Endometrial microvascular endothelial cells (primary cell): ENCODE results near the gene YPEL1. TPM values are rescaled to one million over a fixed set of nuclear protein-coding genes. Genes with fewer than 3 reads are reported as not detected.

ENCODE experiments used
- in situ Hi-C: cut with HindIII; loops from 2 replicates; pipeline ENCODE4 v1.10.0; 2017; ENCODE audit warnings: low sequenced_read_pairs, low pct_unique_long_range_greater_than_20kb; ENCODE audit errors: inconsistent ontology term
- total RNA-seq: library from RNA; depleted of rRNA; stranded (reverse); fragments of >200 nt; gene quantifications from one replicate; pipeline ENCODE4 v1.2.3, GENCODE V29; 2015; ENCODE audit errors: inconsistent ontology term

Gene YPEL1
- total RNA-seq, 1 donor from 2014 or later, result 0.93 TPM

GRCh38 chr22:21707677-21708076, 27.9 kb downstream of the YPEL1 start:
- in situ Hi-C loops, result loop anchor here (25.0 kb wide), 1 partner anchor 230 kb away; no protein-coding TSS in a partner anchor

GRCh38 chr22:21703684-21704316, 31.8 kb downstream of the YPEL1 start:
- in situ Hi-C loops, result loop anchor here (25.0 kb wide), 1 partner anchor 234 kb away; no protein-coding TSS in a partner anchor

- in situ Hi-C loops, result loop anchor here (25.0 kb wide), 1 partner anchor 234 kb away; no protein-coding TSS in a partner anchor
Observed at GRCh38 chr22:21702700-21703683, 32.6 kb downstream of the YPEL1 start.

GRCh38 chr22:21702094-21702493, 33.5 kb downstream of the YPEL1 start:
- in situ Hi-C loops, result loop anchor here (25.0 kb wide), 1 partner anchor 235 kb away; no protein-coding TSS in a partner anchor

GRCh38 chr22:21701384-21701971, 34.1 kb downstream of the YPEL1 start:
- in situ Hi-C loops, result loop anchor here (25.0 kb wide), 1 partner anchor 236 kb away; no protein-coding TSS in a partner anchor

GRCh38 chr22:21700822-21701221, 34.8 kb downstream of the YPEL1 start:
- in situ Hi-C loops, result loop anchor here (25.0 kb wide), 1 partner anchor 236 kb away; no protein-coding TSS in a partner anchor

GRCh38 chr22:21699643-21700042, 36.0 kb downstream of the YPEL1 start:
- in situ Hi-C loops, result loop anchor here (25.0 kb wide), 1 partner anchor 238 kb away; no protein-coding TSS in a partner anchor

- in situ Hi-C loops, result no loop called here
Observed at GRCh38 chr22:21698430-21699329, 36.9 kb downstream of the YPEL1 start.

- in situ Hi-C loops, result no loop called here
Observed at GRCh38 chr22:21697880-21698279, 37.7 kb downstream of the YPEL1 start.

GRCh38 chr22:21697021-21697771, 38.4 kb downstream of the YPEL1 start:
- in situ Hi-C loops, result no loop called here

GRCh38 chr22:21696115-21696514, 39.5 kb downstream of the YPEL1 start:
- in situ Hi-C loops, result no loop called here

- in situ Hi-C loops, result no loop called here
Observed at GRCh38 chr22:21695430-21696085, 40.0 kb downstream of the YPEL1 start.

- in situ Hi-C loops, result no loop called here
Observed at GRCh38 chr22:21694795-21695429, 40.7 kb downstream of the YPEL1 start.

- in situ Hi-C loops, result no loop called here
Observed at GRCh38 chr22:21694394-21694793, 41.2 kb downstream of the YPEL1 start.

GRCh38 chr22:21693999-21694341, 41.6 kb downstream of the YPEL1 start:
- in situ Hi-C loops, result no loop called here

- in situ Hi-C loops, result no loop called here
Observed at GRCh38 chr22:21693333-21693998, 42.1 kb downstream of the YPEL1 start.
